ENCODE measurements around the gene HSPH1. TPM values are rescaled to one million over a fixed set of nuclear protein-coding genes. Genes with fewer than 3 reads are reported as not detected.

HSPH1 gene
- total RNA-seq, 4 donors from 2014 or later = 23.0 to 57.7 (median 30.6) TPM

DNA sequence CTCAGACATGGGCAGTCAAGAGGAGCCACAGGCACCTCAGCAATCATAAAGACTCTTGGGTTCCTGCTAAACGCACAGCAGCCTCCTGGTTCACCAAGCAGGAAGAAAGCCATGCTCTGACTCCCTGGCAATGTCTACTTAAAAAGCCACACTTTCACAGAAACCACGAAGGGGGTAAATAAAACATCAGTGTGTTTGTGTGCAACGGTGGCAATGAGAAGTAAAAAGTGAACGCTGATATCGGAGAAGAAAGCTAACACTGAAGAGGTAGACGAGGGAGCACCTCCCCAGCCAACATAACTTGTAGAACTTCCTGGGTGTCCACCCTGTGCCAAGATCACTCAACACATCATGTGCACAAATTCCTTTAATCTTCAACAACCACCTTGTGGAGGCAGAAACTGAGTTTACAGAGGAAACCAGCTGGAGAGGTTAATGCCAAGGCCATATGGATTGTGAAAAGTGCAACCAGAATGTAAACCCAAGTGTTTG lies 30.2 kb downstream of the HSPH1 start:
- Histone ChIP-seq H3K36me3 (peaks cover 0 to 10% of the 10 kb centered on the region in 2 donors), H3K27ac (no peak overlapping the region), H3K4me1 (no peaks in the 10 kb centered on the region), H3K4me3 (no peak overlapping the region), H3K9me3 (no peaks in the 10 kb centered on the region), H3K27me3 (peaks cover 0 to 3% (median 0%) of the 10 kb centered on the region in 3 donors)
- ATAC-seq = no peak
- in situ Hi-C loops (cut with MboI; ENCODE audit: low sequenced_read_pairs in 4 of 4) = no loop called here
- DNase-seq = no peak
- intact Hi-C loops (cut with DNase I; ENCODE audit: low total_unique reads) = no loop called here
- TF ChIP-seq, protein P1, sequence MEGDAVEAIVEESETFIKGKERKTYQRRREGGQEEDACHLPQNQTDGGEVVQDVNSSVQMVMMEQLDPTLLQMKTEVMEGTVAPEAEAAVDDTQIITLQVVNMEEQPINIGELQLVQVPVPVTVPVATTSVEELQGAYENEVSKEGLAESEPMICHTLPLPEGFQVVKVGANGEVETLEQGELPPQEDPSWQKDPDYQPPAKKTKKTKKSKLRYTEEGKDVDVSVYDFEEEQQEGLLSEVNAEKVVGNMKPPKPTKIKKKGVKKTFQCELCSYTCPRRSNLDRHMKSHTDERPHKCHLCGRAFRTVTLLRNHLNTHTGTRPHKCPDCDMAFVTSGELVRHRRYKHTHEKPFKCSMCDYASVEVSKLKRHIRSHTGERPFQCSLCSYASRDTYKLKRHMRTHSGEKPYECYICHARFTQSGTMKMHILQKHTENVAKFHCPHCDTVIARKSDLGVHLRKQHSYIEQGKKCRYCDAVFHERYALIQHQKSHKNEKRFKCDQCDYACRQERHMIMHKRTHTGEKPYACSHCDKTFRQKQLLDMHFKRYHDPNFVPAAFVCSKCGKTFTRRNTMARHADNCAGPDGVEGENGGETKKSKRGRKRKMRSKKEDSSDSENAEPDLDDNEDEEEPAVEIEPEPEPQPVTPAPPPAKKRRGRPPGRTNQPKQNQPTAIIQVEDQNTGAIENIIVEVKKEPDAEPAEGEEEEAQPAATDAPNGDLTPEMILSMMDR (IDR thresholded peaks at IDR 0.05 in 4 of 5, conservative IDR thresholded peaks at IDR 0.05 in 1 of 5) = no peak
- no peak for TF ChIP-seq POLR2A (IDR thresholded peaks at IDR 0.05)

DNA sequence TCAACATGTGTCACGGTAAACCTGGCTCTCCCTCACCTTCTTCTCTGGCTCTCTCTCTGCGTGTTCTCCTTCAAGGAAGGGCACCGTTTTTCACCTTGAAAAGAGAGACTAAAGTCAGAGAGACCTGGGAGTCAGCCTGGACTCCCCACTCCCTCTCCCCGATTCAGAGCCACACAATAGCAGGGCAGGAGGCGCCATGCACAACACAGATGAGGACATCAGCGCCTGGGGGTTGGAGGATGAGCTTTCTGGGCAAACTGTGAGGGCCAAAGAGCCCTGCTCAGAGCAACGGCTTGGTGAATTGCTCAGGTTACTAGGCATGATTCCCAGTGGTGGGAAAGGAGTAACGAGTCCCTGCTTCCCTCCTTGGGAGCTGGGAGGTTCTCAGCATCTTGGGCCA lies 32.3 kb downstream of the HSPH1 start:
- Histone ChIP-seq H3K4me1 (no peaks in the 10 kb centered on the region), H3K27ac (no peak overlapping the region), H3K4me3 (no peak overlapping the region), H3K36me3 (no peaks in the 10 kb centered on the region), H3K27me3 (peaks cover 0 to 7% (median 0%) of the 10 kb centered on the region in 3 donors), H3K9me3 (no peaks in the 10 kb centered on the region)
- intact Hi-C loops (cut with DNase I; ENCODE audit: low total_unique reads) = no loop called here
- no peak for ATAC-seq
- in situ Hi-C loops (cut with MboI; ENCODE audit: low sequenced_read_pairs in 4 of 4) = no loop called here
- no peak for DNase-seq
- no peak for TF ChIP-seq POLR2A (IDR thresholded peaks at IDR 0.05)
- TF ChIP-seq, protein P1 (IDR thresholded peaks at IDR 0.05 in 4 of 5, conservative IDR thresholded peaks at IDR 0.05 in 1 of 5) = no peak

DNA sequence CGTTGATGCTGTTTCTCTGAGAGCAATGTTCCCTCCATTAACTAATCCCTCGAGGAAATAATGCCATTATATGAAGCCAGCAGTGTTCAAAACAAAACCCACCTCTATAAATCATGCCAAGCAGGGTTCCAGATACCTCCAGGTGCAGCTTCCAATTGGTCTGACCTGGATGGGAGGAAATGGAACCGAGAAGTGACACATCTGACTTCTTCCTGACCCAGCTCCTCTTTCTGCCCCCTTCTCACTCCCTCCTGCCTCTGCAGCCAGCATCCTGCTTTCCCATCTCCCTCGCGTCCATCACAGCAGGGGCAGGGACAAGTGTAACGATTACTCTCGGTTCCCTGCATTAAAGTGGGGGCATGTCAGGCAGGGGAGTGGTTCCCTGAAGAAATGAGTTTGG lies 37.5 kb downstream of the HSPH1 start:
- no peaks in the 10 kb centered on the region for H3K9me3 ChIP-seq
- in situ Hi-C loops (cut with MboI; ENCODE audit: low sequenced_read_pairs in 4 of 4) (no loop called here), intact Hi-C loops (cut with DNase I; ENCODE audit: low total_unique reads) (no loop called here)
- no peaks in the 10 kb centered on the region for H3K36me3 ChIP-seq
- H3K4me3 ChIP-seq = no peak overlapping the region
- H3K27me3 ChIP-seq = peaks cover 0 to 7% (median 0%) of the 10 kb centered on the region in 3 donors
- H3K4me1 ChIP-seq = no peaks in the 10 kb centered on the region
- no peak for DNase-seq
- H3K27ac ChIP-seq = peak overlapping the region in 1 of 4 donors; percentile 33
- no peak for TF ChIP-seq POLR2A (IDR thresholded peaks at IDR 0.05)
- TF ChIP-seq, protein P1 (IDR thresholded peaks at IDR 0.05 in 4 of 5, conservative IDR thresholded peaks at IDR 0.05 in 1 of 5) = no peak
- ATAC-seq = no peak

DNA sequence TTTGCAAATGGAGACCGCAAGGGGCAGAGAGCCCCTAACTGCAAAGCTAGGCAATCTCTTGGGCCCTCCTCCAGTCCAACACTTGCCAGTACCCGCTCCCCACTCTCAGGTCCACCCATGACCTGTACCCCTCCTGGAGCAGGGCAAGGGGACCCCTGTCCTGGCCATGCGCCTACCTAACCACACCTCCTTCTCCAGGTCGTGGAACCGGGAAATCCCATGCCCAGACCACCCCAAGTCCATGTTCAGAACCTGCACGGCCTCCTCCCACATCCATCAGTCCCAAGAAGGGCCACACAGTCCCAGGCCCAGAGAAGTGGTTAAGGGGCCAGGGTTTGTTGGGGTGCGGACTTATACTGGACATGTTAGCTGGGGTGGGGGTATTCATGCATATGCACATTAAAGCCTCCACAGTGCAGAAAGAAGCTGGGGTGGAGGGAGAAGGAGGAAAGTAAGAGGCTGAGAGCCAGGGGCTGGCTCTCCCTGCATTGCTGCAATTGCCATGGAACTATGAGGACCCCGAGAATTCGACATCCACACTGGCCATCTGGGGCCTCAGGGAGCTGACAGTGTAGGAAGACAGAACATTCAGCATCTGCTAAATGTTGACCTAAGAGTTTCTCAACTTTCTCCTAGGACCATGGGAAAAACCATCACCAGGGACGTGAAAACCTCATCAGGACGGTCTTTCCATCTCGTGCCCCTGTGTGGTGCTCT lies 39.0 kb downstream of the HSPH1 start:
- Histone ChIP-seq H3K9me3 (no peaks in the 10 kb centered on the region), H3K27ac (peak overlapping the region in 1 of 4 donors; percentile 18), H3K4me1 (no peaks in the 10 kb centered on the region), H3K36me3 (no peaks in the 10 kb centered on the region), H3K4me3 (no peak overlapping the region), H3K27me3 (peaks cover 0 to 7% (median 0%) of the 10 kb centered on the region in 3 donors)
- intact Hi-C loops (cut with DNase I; ENCODE audit: low total_unique reads) (no loop called here), in situ Hi-C loops (cut with MboI; ENCODE audit: low sequenced_read_pairs in 4 of 4) (no loop called here)
- DNase-seq (peak in 1 of 2 donors; percentile 41), ATAC-seq (peak; percentile 28 to 45)
- no peak for TF ChIP-seq POLR2A (IDR thresholded peaks at IDR 0.05)
- TF ChIP-seq, protein P1 (IDR thresholded peaks at IDR 0.05 in 4 of 5, conservative IDR thresholded peaks at IDR 0.05 in 1 of 5) = no peak
